Activated CD8-positive, alpha-beta T cell treated with anti-CD3 and anti-CD28 coated beads for 36 hours (primary cell): ENCODE measurements around the gene PIK3R2. TPM values are rescaled to one million over a fixed set of nuclear protein-coding genes. Genes with fewer than 3 reads are reported as not detected.
A peak's percentile ranks its signal among the peaks of the same experiment; 100 is the strongest.

ENCODE experiments used
- ATAC-seq: fragments of 200-7000 bp; cut with Tn5 transposase; one replicate; pipeline ENCODE4 v1.10.0; 2021; ENCODE audit warnings: mild to moderate bottlenecking, moderate library complexity
- CTCF ChIA-PET: fragments of 350-600 bp; sonication (Branson Sonifier 250); formaldehyde crosslinking; loops from one replicate; lab custom pipeline; 2021; ENCODE audit warnings: antibody characterized with exemption; lab: Charles Lee
- POLR2A ChIA-PET: fragments of 350-600 bp; sonication (Branson Sonifier 250); formaldehyde crosslinking; loops from one replicate; lab custom pipeline; 2021; ENCODE audit warnings: antibody characterized with exemption; lab: Charles Lee
- DNase-seq: peaks from one replicate; pipeline ENCODE4 v3.0.0-alpha.2; 2020
- H3K27ac Mint-ChIP-seq: one replicate; pipeline ENCODE4 v1.8.0; 2021; ENCODE audit warnings: mild to moderate bottlenecking, mixed read lengths
- H3K27me3 Mint-ChIP-seq: one replicate; pipeline ENCODE4 v1.8.0; 2021; ENCODE audit warnings: mixed read lengths
- H3K36me3 Mint-ChIP-seq: one replicate; pipeline ENCODE4 v1.8.0; 2021; ENCODE audit warnings: low read depth, mixed read lengths
- H3K4me1 Mint-ChIP-seq: one replicate; pipeline ENCODE4 v1.8.0; 2021; ENCODE audit warnings: low read depth, mixed read lengths
- H3K4me3 Mint-ChIP-seq: one replicate; pipeline ENCODE4 v1.8.0; 2021; ENCODE audit warnings: mild to moderate bottlenecking, moderate library complexity, mixed read lengths
- H3K9me3 Mint-ChIP-seq: one replicate; pipeline ENCODE4 v1.8.0; 2021; ENCODE audit warnings: mixed read lengths
- CTCF ChIP-seq: fragments of 200-600 bp; IDR thresholded peaks from one replicate; pipeline ENCODE4 v1.8.0; 2022; ENCODE audit warnings: antibody characterized with exemption, mild to moderate bottlenecking
- intact Hi-C: fragments of 100-400 bp; cut with micrococcal nuclease; formaldehyde crosslinking; loops from one replicate; pipeline ENCODE4 v1.10.0; 2022
- total RNA-seq, 2 experiments: library from RNA; stranded (reverse); gene quantifications; one replicate each; pipeline ENCODE4 v1.2.3, GENCODE V29; 2021

Gene PIK3R2
- total RNA-seq, 2 experiments from 2014 or later = 15.0 to 15.8 TPM

- CTCF ChIA-PET = interaction anchor here (0.6 to 3.1 kb wide), 9 partner anchors 9 to 256 kb away, joined by 3 to 16 read pairs (median 3); partner anchors contain the start of gene MPV17L2
- Mint-ChIP-seq H3K4me3 (no peak overlapping the region), H3K27ac (no peak overlapping the region), H3K36me3 (peaks cover 22% of the 10 kb centered on the region), H3K27me3 (no peaks in the 10 kb centered on the region), H3K4me1 (peaks cover 7% of the 10 kb centered on the region), H3K9me3 (no peaks in the 10 kb centered on the region)
- POLR2A ChIA-PET = interaction anchor here (1.0 to 1.2 kb wide), 2 partner anchors 8 to 58 kb away, joined by 3 read pairs; no protein-coding TSS in a partner anchor
- DNase-seq = no peak
- no peak for ATAC-seq
- no peak for TF ChIP-seq CTCF
- intact Hi-C loops = loop anchor here (5.0 kb wide), 1 partner anchor 57 kb away; no protein-coding TSS in a partner anchor
These were observed 15.9 kb downstream of the PIK3R2 start for GRCh38 chr19:18168673-18169381.

GRCh38 chr19:18170714-18171255 is 17.8 kb downstream of the PIK3R2 start:
- Mint-ChIP-seq H3K4me3 (no peak overlapping the region), H3K4me1 (peaks cover 7% of the 10 kb centered on the region), H3K27me3 (no peaks in the 10 kb centered on the region), H3K36me3 (peaks cover 17% of the 10 kb centered on the region), H3K27ac (no peak overlapping the region), H3K9me3 (no peaks in the 10 kb centered on the region)
- ChIA-PET POLR2A (interaction anchor here (0.6 to 1.2 kb wide), 4 partner anchors 9 to 127 kb away, joined by 3 read pairs; no protein-coding TSS in a partner anchor), CTCF (interaction anchor here (1.2 to 1.6 kb wide), 3 partner anchors 10 to 58 kb away, joined by 4 to 5 read pairs (median 5); no protein-coding TSS in a partner anchor)
- intact Hi-C loops = no loop called here
- TF ChIP-seq CTCF = no peak
- DNase-seq (no peak), ATAC-seq (no peak)

DNA sequence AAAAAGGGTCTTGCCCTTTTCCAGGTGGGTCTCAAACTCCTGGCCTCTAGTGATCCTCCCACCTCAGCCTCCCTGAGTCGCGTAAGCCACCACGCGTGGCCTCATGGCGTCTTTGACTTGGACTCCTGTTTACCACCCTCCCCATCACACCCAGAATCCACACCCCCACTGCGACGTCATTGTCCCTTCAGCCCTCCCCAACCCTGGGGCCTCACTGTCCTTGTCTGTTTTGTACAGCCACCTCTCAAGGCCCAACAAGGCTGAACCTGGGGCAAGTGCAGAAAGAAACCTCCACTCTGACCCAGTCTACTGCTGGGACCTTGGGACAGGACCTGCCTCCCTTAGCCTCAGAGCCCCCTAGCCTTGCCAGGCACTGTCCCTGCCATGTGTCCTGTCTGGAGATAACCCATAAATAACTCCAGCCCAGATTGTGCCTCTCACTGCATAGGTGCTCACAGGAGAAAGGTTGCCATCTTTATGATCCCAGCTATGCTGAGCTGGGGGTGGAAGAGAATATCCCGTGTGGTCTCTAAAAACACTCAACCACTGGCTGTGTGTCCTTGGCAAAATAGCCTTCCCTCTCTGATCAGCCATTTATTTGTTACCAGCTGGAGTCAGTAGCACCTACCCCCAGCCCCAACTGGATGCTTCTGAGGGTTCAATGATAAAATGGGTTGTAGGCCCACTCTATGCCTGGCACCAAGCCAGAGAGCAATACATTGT is 18.8 kb downstream of the PIK3R2 start:
- Mint-ChIP-seq H3K27ac (no peak overlapping the region), H3K9me3 (no peaks in the 10 kb centered on the region), H3K27me3 (no peaks in the 10 kb centered on the region), H3K4me3 (no peak overlapping the region), H3K36me3 (peaks cover 14% of the 10 kb centered on the region), H3K4me1 (peaks cover 7% of the 10 kb centered on the region)
- ChIA-PET CTCF (interaction anchor here (1.2 to 1.3 kb wide), 3 partner anchors 59 to 175 kb away, joined by 3 to 7 read pairs (median 5); no protein-coding TSS in a partner anchor), POLR2A (interaction anchor here (0.6 to 1.3 kb wide), 3 partner anchors 11 to 63 kb away, joined by 3 to 4 read pairs (median 3); no protein-coding TSS in a partner anchor)
- no peak for TF ChIP-seq CTCF
- intact Hi-C loops = no loop called here
- DNase-seq (no peak), ATAC-seq (no peak)

GRCh38 chr19:18172331-18173053 is 19.5 kb downstream of the PIK3R2 start:
- H3K4me1 Mint-ChIP-seq = peaks cover 7% of the 10 kb centered on the region
- peak overlapping the region; percentile 80 for H3K4me3 Mint-ChIP-seq
- no peak overlapping the region for H3K27ac Mint-ChIP-seq
- TF ChIP-seq CTCF = no peak
- intact Hi-C loops = no loop called here
- H3K27me3 Mint-ChIP-seq = no peaks in the 10 kb centered on the region
- DNase-seq (no peak), ATAC-seq (no peak)
- no peaks in the 10 kb centered on the region for H3K9me3 Mint-ChIP-seq
- peaks cover 12% of the 10 kb centered on the region for H3K36me3 Mint-ChIP-seq
- CTCF ChIA-PET = interaction anchor here (1.2 to 1.3 kb wide), 2 partner anchors 59 to 176 kb away, joined by 3 to 7 read pairs; no protein-coding TSS in a partner anchor
- POLR2A ChIA-PET = interaction anchor here (0.6 to 1.3 kb wide), 2 partner anchors 12 to 64 kb away, joined by 3 to 4 read pairs; no protein-coding TSS in a partner anchor
